A549 (cell line): ENCODE data around the gene RAE1. TPM values are rescaled to one million over a fixed set of nuclear protein-coding genes. Genes with fewer than 3 reads are reported as not detected.

Experiments used
- ATAC-seq, 2 experiments: fragments of 200-7000 bp in 1 of 2; fragments of >200 bp in 1 of 2; cut with Nextera tagmentation in 1 of 2; cut with Tn5 transposase in 1 of 2; 3 replicates each; pipeline versions ENCODE4 v1.8.0 to v1.9.1; 2018 to 2020; ENCODE audit warnings: mild to moderate bottlenecking in 1 of 2, moderate library complexity in 1 of 2
- CTCF ChIA-PET: fragments of 300-600 bp; sonication (Branson Sonifier 250); formaldehyde crosslinking; extraction: SDS; loops from one replicate; lab custom pipeline; 2021; ENCODE audit warnings: antibody characterized with exemption, inconsistent platforms; lab: Yijun Ruan, JAX
- POLR2A ChIA-PET: fragments of 350-600 bp; formaldehyde crosslinking; extraction: SDS; loops from one replicate; lab custom pipeline; 2021; ENCODE audit warnings: antibody characterized with exemption, inconsistent platforms; lab: Yijun Ruan, JAX
- DNase-seq, 2 experiments: peaks; one replicate each; pipeline versions ENCODE4 v3.0.0 to v3.0.0-alpha.2; 2011 to 2016; ENCODE audit warnings: low read depth in 1 of 2, low spot score in 1 of 2
- FAIRE-seq: peaks from 2 replicates; lab custom pipeline; 2011; peaks lifted over from hg19 to GRCh38; lab: Jason Lieb, UNC
- H3K27ac ChIP-seq, 2 experiments: fragments of >200 bp; sonication (Bioruptor Twin); formaldehyde crosslinking; 3 replicates each; pipeline ENCODE4 v1.5.1; 2016 to 2017
- H3K4me1 ChIP-seq: fragments of >200 bp; sonication (Bioruptor Twin); formaldehyde crosslinking; 3 replicates; pipeline ENCODE4 v1.6.1; 2016
- H3K4me2 ChIP-seq: fragments of >200 bp; sonication (Bioruptor Twin); formaldehyde crosslinking; 3 replicates; pipeline ENCODE4 v1.6.1; 2016
- H3K4me3 ChIP-seq: fragments of >200 bp; sonication (Bioruptor Twin); formaldehyde crosslinking; 3 replicates; pipeline ENCODE4 v1.5.1; 2016
- H3K9me3 ChIP-seq: fragments of >200 bp; sonication (Bioruptor Twin); formaldehyde crosslinking; 3 replicates; pipeline ENCODE4 v1.6.1; 2016
- BHLHE40 ChIP-seq: IDR thresholded peaks from 2 replicates; pipeline ENCODE4 v1.6.1; 2012; ENCODE audit warnings: low read depth, low read length, inconsistent platforms
- CBX2 ChIP-seq: fragments of 200-600 bp; sonication (generic); IDR thresholded peaks from 2 replicates; pipeline ENCODE4 v1.6.1; 2016; ENCODE audit warnings: low read depth, mild to moderate bottlenecking, borderline replicate concordance
- CEBPB ChIP-seq, 2 experiments: fragments of >200 bp in 1 of 2; sonication (Bioruptor Twin) in 1 of 2; formaldehyde crosslinking in 1 of 2; IDR thresholded peaks; 2 replicates each; pipeline ENCODE4 v1.6.1; 2012 to 2016
- CHD4 ChIP-seq: fragments of 200-600 bp; sonication (generic); IDR thresholded peaks from 2 replicates; pipeline ENCODE4 v1.6.1; 2016; ENCODE audit warnings: antibody characterized with exemption, mild to moderate bottlenecking, borderline replicate concordance
- ESRRA ChIP-seq: fragments of 150-350 bp; IDR thresholded peaks from 2 replicates; pipeline ENCODE4 v1.6.1; 2014; ENCODE audit warnings: mild to moderate bottlenecking, low read length, borderline replicate concordance
- FOSB ChIP-seq: fragments of 250-450 bp; sonication (Bioruptor Pico); IDR thresholded peaks from 2 replicates; pipeline ENCODE4 v1.5.0; 2020; ENCODE audit warnings: mild to moderate bottlenecking, moderate library complexity
- HOXB13 ChIP-seq: fragments of 250-450 bp; sonication (Bioruptor Pico); IDR thresholded peaks from 2 replicates; pipeline ENCODE4 v1.5.0; 2020; ENCODE audit warnings: low read depth, mild to moderate bottlenecking, moderate library complexity
- HOXB5 ChIP-seq: fragments of 250-450 bp; sonication (Bioruptor Pico); IDR thresholded peaks from 2 replicates; pipeline ENCODE4 v1.5.0; 2020; ENCODE audit warnings: mild to moderate bottlenecking, moderate library complexity
- JUN ChIP-seq, 2 experiments: fragments of >200 bp; sonication (Bioruptor Twin); formaldehyde crosslinking; IDR thresholded peaks; 2 replicates in 1 of 2; 3 replicates in 1 of 2; pipeline ENCODE4 v1.6.1; 2016 to 2017
- JUNB ChIP-seq: fragments of >200 bp; sonication (Bioruptor Twin); formaldehyde crosslinking; IDR thresholded peaks from 2 replicates; pipeline ENCODE4 v1.6.1; 2016
- KDM1A ChIP-seq: fragments of 200-600 bp; sonication (generic); IDR thresholded peaks from 2 replicates; pipeline ENCODE4 v1.6.1; 2016; ENCODE audit warnings: low read depth, mild to moderate bottlenecking
- KDM5A ChIP-seq: fragments of 200-600 bp; sonication (generic); IDR thresholded peaks from 2 replicates; pipeline ENCODE4 v1.6.1; 2016; ENCODE audit warnings: antibody characterized with exemption, mild to moderate bottlenecking
- NFE2L2 ChIP-seq: fragments of 150-350 bp; conservative IDR thresholded peaks from 2 replicates; pipeline ENCODE4 v1.6.1; 2014; ENCODE audit warnings: low read length
- PHF8 ChIP-seq: fragments of 200-600 bp; sonication (generic); IDR thresholded peaks from 2 replicates; pipeline ENCODE4 v1.6.1; 2016; ENCODE audit warnings: low read depth, mild to moderate bottlenecking, antibody characterized with exemption, moderate library complexity, borderline replicate concordance
- POLR2A ChIP-seq: IDR thresholded peaks from 2 replicates; pipeline ENCODE4 v1.6.1; 2012; ENCODE audit warnings: mild to moderate bottlenecking, low read length
- RARB ChIP-seq: fragments of 250-450 bp; sonication (Bioruptor Pico); IDR thresholded peaks from 2 replicates; pipeline ENCODE4 v1.8.0; 2021; ENCODE audit warnings: mild to moderate bottlenecking, moderate library complexity
- RFX5 ChIP-seq: fragments of 450-650 bp; IDR thresholded peaks from 2 replicates; pipeline ENCODE4 v1.7.1; 2014; ENCODE audit warnings: antibody characterized with exemption, mild to moderate bottlenecking, moderate library complexity
- SMC3 ChIP-seq: fragments of >200 bp; sonication (Bioruptor Twin); formaldehyde crosslinking; IDR thresholded peaks from 3 replicates; pipeline ENCODE4 v1.6.1; 2018; ENCODE audit warnings: inconsistent platforms
- SREBF2 ChIP-seq: fragments of 450-650 bp; IDR thresholded peaks from 2 replicates; pipeline ENCODE4 v1.6.1; 2014; ENCODE audit warnings: mild to moderate bottlenecking, moderate library complexity
- TP53 ChIP-seq: fragments of 250-450 bp; sonication (Bioruptor Pico); IDR thresholded peaks from 2 replicates; pipeline ENCODE4 v1.5.0; 2021; ENCODE audit warnings: mild to moderate bottlenecking, moderate library complexity
- ZC3H11A ChIP-seq: fragments of 450-650 bp; IDR thresholded peaks from 2 replicates; pipeline ENCODE4 v1.6.1; 2014; ENCODE audit warnings: antibody characterized with exemption, mild to moderate bottlenecking
- WGBS: methylation state at CpG from one replicate; pipeline ENCODE4 v1.1.6; 2017; ENCODE audit errors: missing lambda C conversion rate; 5-methylcytosine and 5-hydroxymethylcytosine counted together
- polyA plus RNA-seq, 4 experiments: library from polyadenylated mRNA; depleted of rRNA in 3 of 4; stranded (reverse); fragments of >200 nt; fragmentation: RNase III in 1 of 4; extraction: RNeasy Plus Mini Kit Qiagen cat#74134 plus additional on column Dnase treatment in 1 of 4; gene quantifications; 2 replicates in 3 of 4; 3 replicates in 1 of 4; pipeline ENCODE4 v1.2.3, GENCODE V29; 2011 to 2017
- TF ChIP-seq, protein P1 (sequence below): IDR thresholded peaks from 2 replicates; pipeline ENCODE4 v1.6.1; 2012
- TF ChIP-seq, protein P2 (sequence below): fragments of >200 bp; sonication (Bioruptor Twin); formaldehyde crosslinking; IDR thresholded peaks from 3 replicates; pipeline ENCODE4 v1.5.1; 2016
- TF ChIP-seq, protein P3 (sequence below): fragments of 250-450 bp; sonication (Bioruptor Pico); IDR thresholded peaks from 2 replicates; pipeline ENCODE4 v1.5.0; 2020; ENCODE audit warnings: low read depth, mild to moderate bottlenecking, moderate library complexity
- TF ChIP-seq, protein P4 (sequence below): IDR thresholded peaks from 2 replicates; pipeline ENCODE4 v1.6.1; 2012

The RAE1 gene
- polyA plus RNA-seq, 2 of the 4 experiments (the other 2 are of a cell fraction) = 54.7 to 69.6 TPM

DNA sequence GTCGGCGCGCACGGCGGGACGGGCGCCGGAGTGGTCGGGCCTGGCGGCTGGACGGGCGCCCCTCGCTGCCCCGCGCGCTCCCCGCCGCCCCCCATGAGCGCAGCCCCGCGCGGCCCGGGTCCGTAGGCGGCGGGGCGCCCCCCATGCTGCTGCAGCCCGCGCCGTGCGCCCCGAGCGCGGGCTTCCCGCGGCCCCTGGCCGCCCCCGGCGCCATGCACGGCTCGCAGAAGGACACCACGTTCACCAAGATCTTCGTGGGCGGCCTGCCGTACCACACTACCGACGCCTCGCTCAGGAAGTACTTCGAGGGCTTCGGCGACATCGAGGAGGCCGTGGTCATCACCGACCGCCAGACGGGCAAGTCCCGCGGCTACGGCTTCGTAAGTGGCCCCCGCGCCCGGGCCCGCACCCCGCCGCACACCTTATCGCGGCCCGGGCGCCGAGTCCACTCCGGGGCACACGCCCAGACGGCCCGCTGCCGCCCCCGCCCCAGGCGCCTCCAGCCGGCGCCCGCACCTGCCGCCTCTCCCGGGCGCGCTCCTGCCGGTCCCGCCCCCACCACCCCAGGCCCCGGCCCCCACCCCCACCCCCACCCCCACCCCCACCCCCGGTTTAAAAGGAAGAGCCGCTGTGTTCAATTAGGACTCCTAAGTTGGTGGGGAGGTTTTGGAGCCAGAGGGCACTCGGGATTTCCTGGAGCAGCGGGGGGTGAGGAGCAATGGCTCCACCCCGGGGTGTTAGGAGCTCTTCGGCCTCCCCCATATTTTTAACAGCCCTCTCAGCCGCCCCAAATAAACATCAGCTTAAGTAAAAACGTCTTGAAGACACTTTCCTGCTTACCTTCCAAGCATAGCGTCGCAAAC is 40.6 kb downstream of the RAE1 start:
- CTCF ChIA-PET = interaction anchor here (0.7 to 5.8 kb wide), 8 partner anchors 10 to 66 kb away, joined by 3 to 37 read pairs (median 3); no protein-coding TSS in a partner anchor
- H3K4me3 ChIP-seq = peak overlapping the region; percentile 86
- TF ChIP-seq, protein P1, sequence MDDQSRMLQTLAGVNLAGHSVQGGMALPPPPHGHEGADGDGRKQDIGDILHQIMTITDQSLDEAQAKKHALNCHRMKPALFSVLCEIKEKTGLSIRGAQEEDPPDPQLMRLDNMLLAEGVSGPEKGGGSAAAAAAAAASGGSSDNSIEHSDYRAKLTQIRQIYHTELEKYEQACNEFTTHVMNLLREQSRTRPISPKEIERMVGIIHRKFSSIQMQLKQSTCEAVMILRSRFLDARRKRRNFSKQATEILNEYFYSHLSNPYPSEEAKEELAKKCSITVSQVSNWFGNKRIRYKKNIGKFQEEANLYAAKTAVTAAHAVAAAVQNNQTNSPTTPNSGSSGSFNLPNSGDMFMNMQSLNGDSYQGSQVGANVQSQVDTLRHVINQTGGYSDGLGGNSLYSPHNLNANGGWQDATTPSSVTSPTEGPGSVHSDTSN = no peak
- no peak for TF ChIP-seq BHLHE40
- TF ChIP-seq, protein P2, sequence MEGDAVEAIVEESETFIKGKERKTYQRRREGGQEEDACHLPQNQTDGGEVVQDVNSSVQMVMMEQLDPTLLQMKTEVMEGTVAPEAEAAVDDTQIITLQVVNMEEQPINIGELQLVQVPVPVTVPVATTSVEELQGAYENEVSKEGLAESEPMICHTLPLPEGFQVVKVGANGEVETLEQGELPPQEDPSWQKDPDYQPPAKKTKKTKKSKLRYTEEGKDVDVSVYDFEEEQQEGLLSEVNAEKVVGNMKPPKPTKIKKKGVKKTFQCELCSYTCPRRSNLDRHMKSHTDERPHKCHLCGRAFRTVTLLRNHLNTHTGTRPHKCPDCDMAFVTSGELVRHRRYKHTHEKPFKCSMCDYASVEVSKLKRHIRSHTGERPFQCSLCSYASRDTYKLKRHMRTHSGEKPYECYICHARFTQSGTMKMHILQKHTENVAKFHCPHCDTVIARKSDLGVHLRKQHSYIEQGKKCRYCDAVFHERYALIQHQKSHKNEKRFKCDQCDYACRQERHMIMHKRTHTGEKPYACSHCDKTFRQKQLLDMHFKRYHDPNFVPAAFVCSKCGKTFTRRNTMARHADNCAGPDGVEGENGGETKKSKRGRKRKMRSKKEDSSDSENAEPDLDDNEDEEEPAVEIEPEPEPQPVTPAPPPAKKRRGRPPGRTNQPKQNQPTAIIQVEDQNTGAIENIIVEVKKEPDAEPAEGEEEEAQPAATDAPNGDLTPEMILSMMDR = no peak
- no peak for TF ChIP-seq RFX5
- TF ChIP-seq HOXB13 (CRISPR knock-in tag) = no peak
- TF ChIP-seq POLR2A = peak; percentile 68; the same call in 1 of the 2 replicates
- TF ChIP-seq KDM1A = no peak
- TF ChIP-seq JUN (IDR thresholded peaks at IDR 0.05) = peak in 1 of 2 experiments; percentile 28; a peak in 1 of 5 replicates
- peaks cover 9% of the 10 kb centered on the region for H3K4me1 ChIP-seq
- H3K4me2 ChIP-seq = peak overlapping the region; percentile 78
- 15% methylated on average over 11 of the region's 98 CpGs for WGBS
- no peaks in the 10 kb centered on the region for H3K9me3 ChIP-seq
- DNase-seq (peak in 1 of 2 experiments; percentile 31), FAIRE-seq (no peak), ATAC-seq (peak in 1 of 2 experiments; percentile 35; a peak in 3 of 6 replicates)
- peak overlapping the region; percentile 73 to 96 for H3K27ac ChIP-seq
- POLR2A ChIA-PET = interaction anchor here (0.8 to 1.4 kb wide), 2 partner anchors 12 to 82 kb away, joined by 3 to 4 read pairs; no protein-coding TSS in a partner anchor

DNA sequence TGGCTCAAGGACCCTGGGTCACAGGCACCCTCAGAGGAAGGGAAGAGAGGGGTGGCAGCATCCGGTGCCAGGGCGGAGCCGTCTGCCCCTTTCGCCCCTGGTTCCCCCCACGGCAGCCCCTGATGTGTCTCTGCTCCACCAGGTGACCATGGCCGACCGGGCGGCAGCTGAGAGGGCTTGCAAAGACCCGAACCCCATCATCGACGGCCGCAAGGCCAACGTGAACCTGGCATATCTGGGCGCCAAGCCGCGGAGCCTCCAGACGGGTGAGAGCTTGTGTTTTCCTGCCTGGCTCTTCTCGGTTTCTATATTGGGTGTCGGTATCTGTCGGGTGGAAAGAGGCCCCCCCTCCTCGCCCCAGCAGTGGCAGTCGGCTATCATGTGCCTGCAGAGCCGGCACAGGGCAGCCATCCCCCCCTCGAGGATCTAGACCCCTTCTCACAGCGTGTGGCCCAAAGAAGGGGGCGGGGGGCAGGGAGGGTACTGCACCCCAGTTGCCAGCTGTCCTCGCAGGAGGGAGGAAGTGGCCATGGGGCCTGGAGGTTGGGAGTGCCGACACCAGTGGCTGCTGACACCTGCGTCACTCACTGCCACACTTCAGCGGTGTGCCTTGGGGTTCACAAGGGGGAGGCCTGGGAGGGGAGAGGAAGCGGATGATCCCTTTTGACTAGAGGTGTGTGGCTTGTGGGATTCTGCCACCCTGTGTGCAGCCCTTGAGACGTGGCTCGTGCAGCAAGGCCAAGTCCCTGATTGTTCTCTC is 41.6 kb downstream of the RAE1 start:
- H3K27ac ChIP-seq = peak overlapping the region in 1 of 2 experiments; percentile 96; a peak in 4 of 6 replicates

More for the DNA sequence above, 41.6 kb downstream of the RAE1 start:
- DNase-seq (no peak), ATAC-seq (no peak), FAIRE-seq (no peak)
- peaks cover 9% of the 10 kb centered on the region for H3K4me1 ChIP-seq
- no peaks in the 10 kb centered on the region for H3K9me3 ChIP-seq
- CTCF ChIA-PET = interaction anchor here (0.7 to 5.8 kb wide), 6 partner anchors 11 to 48 kb away, joined by 3 to 37 read pairs (median 3); no protein-coding TSS in a partner anchor
- TF ChIP-seq, protein P3, sequence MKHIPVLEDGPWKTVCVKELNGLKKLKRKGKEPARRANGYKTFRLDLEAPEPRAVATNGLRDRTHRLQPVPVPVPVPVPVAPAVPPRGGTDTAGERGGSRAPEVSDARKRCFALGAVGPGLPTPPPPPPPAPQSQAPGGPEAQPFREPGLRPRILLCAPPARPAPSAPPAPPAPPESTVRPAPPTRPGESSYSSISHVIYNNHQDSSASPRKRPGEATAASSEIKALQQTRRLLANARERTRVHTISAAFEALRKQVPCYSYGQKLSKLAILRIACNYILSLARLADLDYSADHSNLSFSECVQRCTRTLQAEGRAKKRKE (CRISPR knock-in tag) = no peak
- TF ChIP-seq SMC3 (no peak), NFE2L2 (no peak), RARB (CRISPR knock-in tag) (no peak), ESRRA (no peak), HOXB5 (CRISPR knock-in tag) (no peak), KDM5A (no peak), POLR2A (no peak), SREBF2 (no peak), CBX2 (no peak), CEBPB (IDR thresholded peaks at IDR 0.05) (no peak), JUNB (no peak), TP53 (no peak), CHD4 (no peak), HOXB13 (CRISPR knock-in tag) (no peak), FOSB (no peak), PHF8 (no peak), ZC3H11A (no peak)
- TF ChIP-seq, protein P1 = no peak
- TF ChIP-seq, protein P4, sequence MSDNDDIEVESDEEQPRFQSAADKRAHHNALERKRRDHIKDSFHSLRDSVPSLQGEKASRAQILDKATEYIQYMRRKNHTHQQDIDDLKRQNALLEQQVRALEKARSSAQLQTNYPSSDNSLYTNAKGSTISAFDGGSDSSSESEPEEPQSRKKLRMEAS = no peak
- peak overlapping the region; percentile 86 for H3K4me3 ChIP-seq
- POLR2A ChIA-PET = interaction anchor here (1.4 kb wide), 1 partner anchor 81 kb away, joined by 4 read pairs; no protein-coding TSS in a partner anchor
- 89% methylated on average over 22 of the region's 33 CpGs for WGBS
- H3K4me2 ChIP-seq = peak overlapping the region; percentile 78
